NCI-H2227 (cell line): ENCODE measurements around the gene SLC35A2.

Experiments
- DNase-seq: peaks from one replicate; lab custom pipeline; 2025; ENCODE audit not compliant: unreplicated experiment; lab: John Stamatoyannopoulos, UW

SLC35A2 gene

GRCh38 chrX:48911412-48912182 lies at the start of gene SLC35A2:
SLC35A2 (minus strand) TSS chrX:48911646; CDS start chrX:48911636, 10 bp downstream.
- DNase-seq = peak; percentile 94

GRCh38 chrX:48960291-48960690 lies 48.8 kb upstream of the SLC35A2 start:
- no peak for DNase-seq

GRCh38 chrX:48958635-48959094 lies 47.2 kb upstream of the SLC35A2 start:
- DNase-seq = peak; percentile 71

- peak; percentile 99 for DNase-seq
These were observed 46.6 kb upstream of the SLC35A2 start for GRCh38 chrX:48957827-48958634.

- peak; percentile 93 for DNase-seq
These were observed 46.0 kb upstream of the SLC35A2 start, which contains the start of gene OTUD5 for GRCh38 chrX:48957477-48957826. OTUD5 (minus strand) TSS chrX:48957607; CDS start chrX:48957570, 37 bp downstream.

GRCh38 chrX:48956728-48957414 lies 45.4 kb upstream of the SLC35A2 start:
- DNase-seq = no peak

GRCh38 chrX:48948589-48948988 lies 37.1 kb upstream of the SLC35A2 start:
- DNase-seq = no peak

- peak; percentile 69 for DNase-seq
These were observed 34.3 kb upstream of the SLC35A2 start for GRCh38 chrX:48945517-48946348.

- DNase-seq = no peak
These were observed 31.4 kb upstream of the SLC35A2 start for GRCh38 chrX:48942895-48943294.

GRCh38 chrX:48940404-48940955 lies 29.0 kb upstream of the SLC35A2 start:
- no peak for DNase-seq

GRCh38 chrX:48939524-48940228 lies 28.2 kb upstream of the SLC35A2 start:
- no peak for DNase-seq

GRCh38 chrX:48938721-48939425 lies 27.4 kb upstream of the SLC35A2 start:
- no peak for DNase-seq

- DNase-seq = no peak
These were observed 25.8 kb upstream of the SLC35A2 start for GRCh38 chrX:48937054-48937907.

- DNase-seq = no peak
These were observed 25.1 kb upstream of the SLC35A2 start for GRCh38 chrX:48936429-48937053.

- no peak for DNase-seq
These were observed 23.8 kb upstream of the SLC35A2 start for GRCh38 chrX:48935301-48935670.

- DNase-seq = no peak
These were observed 23.3 kb upstream of the SLC35A2 start for GRCh38 chrX:48934581-48935300.

GRCh38 chrX:48933757-48934156 lies 22.3 kb upstream of the SLC35A2 start:
- no peak for DNase-seq
